OCI-LY3 (cell line): ENCODE measurements around the gene LINGO1.

Source experiments
- CTCF ChIP-seq: fragments of 200-600, 300-600 bp; sonication (generic); IDR thresholded peaks from 2 replicates; pipeline ENCODE4 v1.5.1; 2014; ENCODE audit warnings: antibody characterized with exemption, low read length, low read depth
- EZH2phosphoT487 ChIP-seq: fragments of 200-600 bp; shearing (Covaris generic); IDR thresholded peaks from 2 replicates; pipeline ENCODE4 v1.6.1; 2018; ENCODE audit warnings: antibody characterized with exemption, mixed run types, low read depth

DNA sequence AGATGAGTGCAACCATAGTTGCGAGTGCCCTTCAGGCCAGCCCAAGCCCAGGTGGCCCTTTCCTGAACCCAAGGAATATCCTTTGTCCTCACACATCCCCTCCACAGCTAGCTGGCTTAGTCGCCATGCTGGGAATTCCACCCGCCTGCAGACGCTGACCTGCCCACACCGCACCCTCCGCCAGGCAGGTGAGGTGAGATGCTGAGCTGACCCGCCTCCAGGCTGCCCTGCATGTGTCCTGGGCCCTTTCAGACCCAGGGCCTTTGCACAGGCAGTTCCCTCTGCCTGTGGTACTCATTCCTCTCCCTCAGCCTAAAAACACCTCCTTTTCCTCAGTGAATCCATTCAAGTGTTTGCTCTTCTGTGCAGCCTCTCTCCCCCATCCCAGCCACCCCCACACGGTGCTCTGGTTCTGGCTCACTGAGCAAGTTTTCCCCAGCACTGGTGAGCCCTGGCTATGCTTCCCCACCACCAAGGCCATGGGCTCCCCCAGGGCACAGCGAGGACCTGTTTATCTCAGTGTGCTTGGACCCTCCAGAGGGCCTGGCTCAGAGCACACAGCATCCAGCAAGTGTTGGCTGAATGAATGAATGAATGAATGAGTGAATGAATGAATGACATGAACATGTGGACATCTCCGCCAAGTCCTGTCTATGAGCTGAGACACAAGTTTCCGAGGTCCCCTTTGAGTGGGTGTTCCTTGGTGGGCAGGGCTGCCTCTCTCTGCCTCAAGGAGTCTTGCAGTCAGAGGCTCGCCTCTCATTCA, 33.0 kb upstream of the LINGO1 start:
- TF ChIP-seq CTCF (no peak), EZH2phosphoT487 (no peak)
